ENCODE results near the gene MYT1. TPM values are rescaled to one million over a fixed set of nuclear protein-coding genes. Genes with fewer than 3 reads are reported as not detected.

MYT1 gene
- total and polyA plus RNA-seq, 4 donors = under 0.01 to 6.5 (median 0.08) TPM

- 81% methylated on average over 8 of the region's 8 CpGs for WGBS
- H3K27ac ChIP-seq (ENCODE audit: low read depth in 1 of 2, low read length in 2 of 2) = no peak overlapping the region
- H3K36me3 ChIP-seq (ENCODE audit: control insufficient read depth in 4 of 4, insufficient read depth in 3 of 4, low read depth in 1 of 4, low read length in 3 of 4) = no peaks in the 10 kb centered on the region
- H3K27me3 ChIP-seq (ENCODE audit: control insufficient read depth in 4 of 4, insufficient read depth in 4 of 4, low read length in 3 of 4) = no peaks in the 10 kb centered on the region
- H3K9ac ChIP-seq (ENCODE audit: low read depth in 1 of 2, low read length in 2 of 2) = no peak overlapping the region
- H3K9me3 ChIP-seq (ENCODE audit: control insufficient read depth in 4 of 4, low read length in 3 of 4) = no peaks in the 10 kb centered on the region
- H3K4me1 ChIP-seq (ENCODE audit: control insufficient read depth in 4 of 4, insufficient read depth in 4 of 4, low read length in 3 of 4) = peaks cover 3 to 17% (median 14%) of the 10 kb centered on the region in 4 donors
- no peak for DNase-seq (ENCODE audit: low spot score)
- no peak overlapping the region for H3K4me3 ChIP-seq (ENCODE audit: low read depth in 1 of 3, low read length in 3 of 3)
- TF ChIP-seq RAD21 (IDR thresholded peaks at IDR 0.05) (no peak), ZBTB33 (IDR thresholded peaks at IDR 0.05) (no peak), HNF4A (conservative IDR thresholded peaks at IDR 0.05) (no peak), JUND (IDR thresholded peaks at IDR 0.05) (no peak), YY1 (IDR thresholded peaks at IDR 0.05) (no peak), NR2F2 (IDR thresholded peaks at IDR 0.05) (no peak), CTCF (IDR thresholded peaks at IDR 0.05; ENCODE audit: low read depth, low read length, missing input control) (no peak), HNF4G (IDR thresholded peaks at IDR 0.05) (no peak), SP1 (IDR thresholded peaks at IDR 0.05) (no peak), FOXA1 (IDR thresholded peaks at IDR 0.05) (no peak), FOXA2 (IDR thresholded peaks at IDR 0.05) (no peak), GABPA (IDR thresholded peaks at IDR 0.05 in 1 of 2, conservative IDR thresholded peaks at IDR 0.05 in 1 of 2) (no peak)
- TF ChIP-seq, protein P1, sequence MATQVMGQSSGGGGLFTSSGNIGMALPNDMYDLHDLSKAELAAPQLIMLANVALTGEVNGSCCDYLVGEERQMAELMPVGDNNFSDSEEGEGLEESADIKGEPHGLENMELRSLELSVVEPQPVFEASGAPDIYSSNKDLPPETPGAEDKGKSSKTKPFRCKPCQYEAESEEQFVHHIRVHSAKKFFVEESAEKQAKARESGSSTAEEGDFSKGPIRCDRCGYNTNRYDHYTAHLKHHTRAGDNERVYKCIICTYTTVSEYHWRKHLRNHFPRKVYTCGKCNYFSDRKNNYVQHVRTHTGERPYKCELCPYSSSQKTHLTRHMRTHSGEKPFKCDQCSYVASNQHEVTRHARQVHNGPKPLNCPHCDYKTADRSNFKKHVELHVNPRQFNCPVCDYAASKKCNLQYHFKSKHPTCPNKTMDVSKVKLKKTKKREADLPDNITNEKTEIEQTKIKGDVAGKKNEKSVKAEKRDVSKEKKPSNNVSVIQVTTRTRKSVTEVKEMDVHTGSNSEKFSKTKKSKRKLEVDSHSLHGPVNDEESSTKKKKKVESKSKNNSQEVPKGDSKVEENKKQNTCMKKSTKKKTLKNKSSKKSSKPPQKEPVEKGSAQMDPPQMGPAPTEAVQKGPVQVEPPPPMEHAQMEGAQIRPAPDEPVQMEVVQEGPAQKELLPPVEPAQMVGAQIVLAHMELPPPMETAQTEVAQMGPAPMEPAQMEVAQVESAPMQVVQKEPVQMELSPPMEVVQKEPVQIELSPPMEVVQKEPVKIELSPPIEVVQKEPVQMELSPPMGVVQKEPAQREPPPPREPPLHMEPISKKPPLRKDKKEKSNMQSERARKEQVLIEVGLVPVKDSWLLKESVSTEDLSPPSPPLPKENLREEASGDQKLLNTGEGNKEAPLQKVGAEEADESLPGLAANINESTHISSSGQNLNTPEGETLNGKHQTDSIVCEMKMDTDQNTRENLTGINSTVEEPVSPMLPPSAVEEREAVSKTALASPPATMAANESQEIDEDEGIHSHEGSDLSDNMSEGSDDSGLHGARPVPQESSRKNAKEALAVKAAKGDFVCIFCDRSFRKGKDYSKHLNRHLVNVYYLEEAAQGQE (IDR thresholded peaks at IDR 0.05) = no peak
- TF ChIP-seq, protein P2, sequence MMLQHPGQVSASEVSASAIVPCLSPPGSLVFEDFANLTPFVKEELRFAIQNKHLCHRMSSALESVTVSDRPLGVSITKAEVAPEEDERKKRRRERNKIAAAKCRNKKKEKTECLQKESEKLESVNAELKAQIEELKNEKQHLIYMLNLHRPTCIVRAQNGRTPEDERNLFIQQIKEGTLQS (IDR thresholded peaks at IDR 0.05) = no peak
Measured at GRCh38 chr20:64244870-64245603, 80.8 kb downstream of the MYT1 start.
